ENCODE data around the gene KCTD2. TPM values are rescaled to one million over a fixed set of nuclear protein-coding genes. Genes with fewer than 3 reads are reported as not detected.
A peak's percentile ranks its signal among the peaks of the same experiment; 100 is the strongest.

KCTD2 gene
- total and polyA plus RNA-seq, 2 of the 13 experiments (the other 11 are each of a cell fraction or from before 2014, with no cell fraction given) = 28.3 to 32.6 TPM

GRCh38 chr17:75011401-75012095, 35.5 kb upstream of the KCTD2 start (continued):
- TF ChIP-seq HOXA9 (CRISPR knock-in tag; IDR thresholded peaks at IDR 0.05; ENCODE audit: borderline replicate concordance) (no peak), DNMT1 (CRISPR knock-in tag; IDR thresholded peaks at IDR 0.05) (no peak), KDM6A (CRISPR knock-in tag; IDR thresholded peaks at IDR 0.05; ENCODE audit: low read depth) (no peak), ZNF639 (CRISPR knock-in tag; conservative IDR thresholded peaks at IDR 0.05) (no peak), ZBTB34 (CRISPR knock-in tag; IDR thresholded peaks at IDR 0.05) (no peak), ATF6 (CRISPR knock-in tag; conservative IDR thresholded peaks at IDR 0.05) (no peak), ZSCAN29 (CRISPR knock-in tag; conservative IDR thresholded peaks at IDR 0.05) (no peak), ARID5B (CRISPR knock-in tag; IDR thresholded peaks at IDR 0.05) (no peak), ZNF331 (CRISPR knock-in tag; IDR thresholded peaks at IDR 0.05) (peak; percentile 48; the same call in 1 of the 2 replicates), LRRFIP1 (CRISPR knock-in tag; conservative IDR thresholded peaks at IDR 0.05) (0 out of 2 replicates have a peak, but pooled peaks have one; percentile 11), NRL (CRISPR knock-in tag; IDR thresholded peaks at IDR 0.05; ENCODE audit: borderline replicate concordance) (no peak), RFX1 (IDR thresholded peaks at IDR 0.05) (0 out of 2 replicates have a peak, but pooled peaks have one; percentile 0), DZIP1 (CRISPR knock-in tag; IDR thresholded peaks at IDR 0.05) (no peak), ONECUT2 (CRISPR knock-in tag; IDR thresholded peaks at IDR 0.05) (no peak)

All from HepG2 (cell line).